ENCODE results near the gene CHRM1.

DNA sequence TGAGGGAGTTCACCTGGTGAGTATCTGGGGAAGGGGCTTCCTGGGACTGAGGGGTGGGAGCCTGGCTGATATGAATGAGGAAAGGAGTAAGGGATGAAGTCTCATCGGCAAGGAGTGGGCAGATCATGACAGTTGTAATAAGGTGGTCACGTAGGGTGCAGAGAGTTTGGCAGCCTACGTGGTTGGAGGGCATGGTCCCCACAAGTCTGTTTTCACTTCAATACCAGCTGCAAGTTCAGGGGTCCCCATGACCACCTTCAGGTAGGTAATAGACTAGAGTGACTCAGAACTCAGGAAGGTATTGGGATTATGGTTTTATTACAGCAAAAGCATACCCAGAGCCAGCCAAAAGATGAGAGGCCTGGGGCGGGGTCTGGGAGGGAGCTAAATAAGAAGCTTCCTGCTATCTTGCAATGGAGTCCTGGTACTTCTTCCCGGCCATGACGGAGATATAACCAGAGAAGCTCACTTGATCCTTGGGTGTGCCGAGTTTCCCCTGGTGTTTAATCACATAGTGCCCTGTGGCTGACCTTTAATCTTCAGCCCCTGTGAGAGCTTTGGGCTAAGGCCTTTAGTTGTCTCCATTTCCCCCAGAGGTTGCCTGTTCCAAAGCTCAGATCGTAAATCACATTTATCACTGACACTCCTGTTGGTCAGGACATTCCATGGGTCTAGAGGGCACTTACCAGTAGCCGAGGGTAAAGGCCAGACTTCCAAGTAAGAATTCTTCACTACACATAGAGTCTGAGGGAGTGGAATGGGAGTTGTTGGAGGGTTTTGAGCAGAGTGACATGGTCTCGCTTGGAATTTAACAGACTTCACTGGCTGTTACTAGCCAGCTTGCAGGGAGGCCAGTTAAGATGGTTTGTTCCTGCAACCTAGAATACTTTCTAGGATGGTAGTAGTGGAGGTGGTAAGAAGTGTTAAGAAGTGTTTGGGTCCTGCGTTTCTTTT lies 31.4 kb downstream of the CHRM1 start:
- TF ChIP-seq, protein P1, sequence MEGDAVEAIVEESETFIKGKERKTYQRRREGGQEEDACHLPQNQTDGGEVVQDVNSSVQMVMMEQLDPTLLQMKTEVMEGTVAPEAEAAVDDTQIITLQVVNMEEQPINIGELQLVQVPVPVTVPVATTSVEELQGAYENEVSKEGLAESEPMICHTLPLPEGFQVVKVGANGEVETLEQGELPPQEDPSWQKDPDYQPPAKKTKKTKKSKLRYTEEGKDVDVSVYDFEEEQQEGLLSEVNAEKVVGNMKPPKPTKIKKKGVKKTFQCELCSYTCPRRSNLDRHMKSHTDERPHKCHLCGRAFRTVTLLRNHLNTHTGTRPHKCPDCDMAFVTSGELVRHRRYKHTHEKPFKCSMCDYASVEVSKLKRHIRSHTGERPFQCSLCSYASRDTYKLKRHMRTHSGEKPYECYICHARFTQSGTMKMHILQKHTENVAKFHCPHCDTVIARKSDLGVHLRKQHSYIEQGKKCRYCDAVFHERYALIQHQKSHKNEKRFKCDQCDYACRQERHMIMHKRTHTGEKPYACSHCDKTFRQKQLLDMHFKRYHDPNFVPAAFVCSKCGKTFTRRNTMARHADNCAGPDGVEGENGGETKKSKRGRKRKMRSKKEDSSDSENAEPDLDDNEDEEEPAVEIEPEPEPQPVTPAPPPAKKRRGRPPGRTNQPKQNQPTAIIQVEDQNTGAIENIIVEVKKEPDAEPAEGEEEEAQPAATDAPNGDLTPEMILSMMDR (IDR thresholded peaks at IDR 0.05): no peak
- TF ChIP-seq, protein P2, sequence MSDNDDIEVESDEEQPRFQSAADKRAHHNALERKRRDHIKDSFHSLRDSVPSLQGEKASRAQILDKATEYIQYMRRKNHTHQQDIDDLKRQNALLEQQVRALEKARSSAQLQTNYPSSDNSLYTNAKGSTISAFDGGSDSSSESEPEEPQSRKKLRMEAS (IDR thresholded peaks at IDR 0.05): no peak
- TF ChIP-seq POLR2A (IDR thresholded peaks at IDR 0.05; ENCODE audit: low read length) (0 out of 2 replicates have a peak, but pooled peaks have one; percentile 7), RFX5 (IDR thresholded peaks at IDR 0.05) (no peak), ZFP36 (IDR thresholded peaks at IDR 0.05; ENCODE audit: borderline replicate concordance, partially characterized antibody) (no peak), KDM5A (IDR thresholded peaks at IDR 0.05) (no peak), NFE2L2 (conservative IDR thresholded peaks at IDR 0.05; ENCODE audit: low read length) (no peak)
- TF ChIP-seq, protein P3, sequence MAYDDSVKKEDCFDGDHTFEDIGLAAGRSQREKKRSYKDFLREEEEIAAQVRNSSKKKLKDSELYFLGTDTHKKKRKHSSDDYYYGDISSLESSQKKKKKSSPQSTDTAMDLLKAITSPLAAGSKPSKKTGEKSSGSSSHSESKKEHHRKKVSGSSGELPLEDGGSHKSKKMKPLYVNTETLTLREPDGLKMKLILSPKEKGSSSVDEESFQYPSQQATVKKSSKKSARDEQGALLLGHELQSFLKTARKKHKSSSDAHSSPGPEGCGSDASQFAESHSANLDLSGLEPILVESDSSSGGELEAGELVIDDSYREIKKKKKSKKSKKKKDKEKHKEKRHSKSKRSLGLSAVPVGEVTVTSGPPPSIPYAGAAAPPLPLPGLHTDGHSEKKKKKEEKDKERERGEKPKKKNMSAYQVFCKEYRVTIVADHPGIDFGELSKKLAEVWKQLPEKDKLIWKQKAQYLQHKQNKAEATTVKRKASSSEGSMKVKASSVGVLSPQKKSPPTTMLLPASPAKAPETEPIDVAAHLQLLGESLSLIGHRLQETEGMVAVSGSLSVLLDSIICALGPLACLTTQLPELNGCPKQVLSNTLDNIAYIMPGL (CRISPR knock-in tag; IDR thresholded peaks at IDR 0.05; ENCODE audit: borderline replicate concordance): no peak
